ENCODE results near the gene CLASRP.

DNA sequence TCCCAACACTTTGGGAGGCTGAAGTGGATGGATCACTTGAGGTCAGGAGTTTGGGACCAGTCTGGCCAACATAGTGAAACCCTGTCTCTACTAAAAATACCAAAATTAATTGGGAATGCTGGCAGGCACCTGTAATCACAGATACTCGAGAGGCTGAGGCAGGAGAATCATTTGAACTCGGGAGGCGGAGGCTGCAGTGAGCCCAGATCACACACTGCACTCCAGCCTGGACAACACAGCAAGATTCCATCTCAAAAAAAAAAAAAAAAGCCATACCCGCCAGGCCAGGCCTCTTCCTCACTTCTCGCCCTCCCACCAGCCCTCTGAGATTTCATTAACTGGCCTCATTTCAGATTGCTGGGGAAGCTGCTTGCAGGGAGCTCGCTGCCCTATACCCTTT, 45.3 kb upstream of the CLASRP start:
- TF ChIP-seq POLR2A (IDR thresholded peaks at IDR 0.05), result no peak
- TF ChIP-seq, protein P1, sequence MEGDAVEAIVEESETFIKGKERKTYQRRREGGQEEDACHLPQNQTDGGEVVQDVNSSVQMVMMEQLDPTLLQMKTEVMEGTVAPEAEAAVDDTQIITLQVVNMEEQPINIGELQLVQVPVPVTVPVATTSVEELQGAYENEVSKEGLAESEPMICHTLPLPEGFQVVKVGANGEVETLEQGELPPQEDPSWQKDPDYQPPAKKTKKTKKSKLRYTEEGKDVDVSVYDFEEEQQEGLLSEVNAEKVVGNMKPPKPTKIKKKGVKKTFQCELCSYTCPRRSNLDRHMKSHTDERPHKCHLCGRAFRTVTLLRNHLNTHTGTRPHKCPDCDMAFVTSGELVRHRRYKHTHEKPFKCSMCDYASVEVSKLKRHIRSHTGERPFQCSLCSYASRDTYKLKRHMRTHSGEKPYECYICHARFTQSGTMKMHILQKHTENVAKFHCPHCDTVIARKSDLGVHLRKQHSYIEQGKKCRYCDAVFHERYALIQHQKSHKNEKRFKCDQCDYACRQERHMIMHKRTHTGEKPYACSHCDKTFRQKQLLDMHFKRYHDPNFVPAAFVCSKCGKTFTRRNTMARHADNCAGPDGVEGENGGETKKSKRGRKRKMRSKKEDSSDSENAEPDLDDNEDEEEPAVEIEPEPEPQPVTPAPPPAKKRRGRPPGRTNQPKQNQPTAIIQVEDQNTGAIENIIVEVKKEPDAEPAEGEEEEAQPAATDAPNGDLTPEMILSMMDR (IDR thresholded peaks at IDR 0.05), result no peak
